Measurements from ENCODE around the gene GRIK5.

The GRIK5 gene

DNA sequence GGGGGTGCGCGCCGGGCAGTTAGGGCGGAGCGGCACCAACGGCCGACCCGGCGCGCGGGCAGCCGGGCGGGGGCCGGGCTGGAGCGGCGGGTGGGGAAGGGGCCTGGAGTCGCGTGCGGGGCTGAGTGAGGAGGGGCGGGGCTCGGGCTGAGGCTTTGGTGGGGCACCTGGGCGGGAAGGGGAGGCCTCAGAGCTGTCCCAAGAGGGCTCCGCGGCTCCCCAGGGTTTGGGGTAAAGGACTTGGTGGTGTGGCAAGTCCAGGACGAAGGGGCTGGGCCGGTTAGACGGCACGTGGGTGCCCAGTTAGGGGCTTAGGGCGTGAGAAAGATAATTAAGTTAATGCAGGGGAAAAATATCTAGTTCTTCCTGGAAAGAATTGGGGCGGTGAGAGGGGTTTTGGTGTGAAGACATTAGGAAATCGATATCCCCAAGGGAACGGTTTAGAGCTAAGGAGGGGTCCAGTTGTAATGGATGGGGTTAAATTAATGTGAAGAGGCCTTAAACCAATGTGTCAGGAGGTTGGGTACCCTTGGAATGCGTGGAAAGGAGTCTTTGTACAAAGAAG lies 6.5 kb upstream of the GRIK5 start:
- DNase-seq (ENCODE audit: low read depth in 3 of 3) = peak in 2 of 3 experiments; percentile 20 to 42

DNA sequence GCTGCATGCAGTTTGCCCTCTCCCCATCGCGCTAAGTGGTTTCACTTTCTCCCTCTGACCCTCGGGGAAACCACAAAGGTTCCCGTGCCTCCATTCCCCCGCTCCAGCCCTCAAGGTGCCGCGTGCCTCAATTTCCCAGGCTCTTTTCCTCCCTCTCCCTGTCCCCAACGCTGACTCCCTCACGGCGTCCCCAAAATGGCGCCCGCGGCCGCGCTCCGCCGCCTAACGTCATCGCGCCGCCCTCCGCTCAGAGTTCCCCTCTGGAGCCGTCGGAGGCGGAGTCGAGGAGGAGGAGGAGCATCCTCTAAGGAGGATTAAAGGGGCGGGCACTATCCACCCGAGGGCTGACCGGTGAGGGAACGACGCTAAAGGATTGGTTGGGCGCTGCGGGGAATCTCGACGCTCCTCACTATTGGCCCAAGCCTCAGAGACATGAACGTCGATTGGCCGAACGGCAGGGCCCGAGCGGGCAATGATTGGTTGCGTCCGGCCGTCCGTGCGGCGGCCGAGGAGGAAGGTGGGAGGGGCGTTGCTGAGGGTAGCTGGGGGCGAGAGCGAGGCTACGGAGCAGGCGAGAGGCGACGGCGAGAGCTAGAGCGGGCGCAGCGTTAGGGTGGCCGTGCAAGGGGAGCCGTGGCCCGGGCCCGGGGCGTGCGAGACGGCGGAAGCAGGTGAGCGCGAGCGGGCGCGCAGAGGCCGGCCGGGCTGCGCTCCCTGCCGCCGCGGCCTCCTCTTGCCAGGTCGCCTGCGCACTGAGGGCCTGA lies 5.8 kb upstream of the GRIK5 start, which contains the start of gene ZNF574:
ZNF574 (plus strand) TSS at position 551 of the 764 bp plus-strand sequence. CDS start 2,441 bp downstream, outside the sequence.
- peak; percentile 95 to 98 (median 96) for DNase-seq (ENCODE audit: low read depth in 3 of 3)

DNA sequence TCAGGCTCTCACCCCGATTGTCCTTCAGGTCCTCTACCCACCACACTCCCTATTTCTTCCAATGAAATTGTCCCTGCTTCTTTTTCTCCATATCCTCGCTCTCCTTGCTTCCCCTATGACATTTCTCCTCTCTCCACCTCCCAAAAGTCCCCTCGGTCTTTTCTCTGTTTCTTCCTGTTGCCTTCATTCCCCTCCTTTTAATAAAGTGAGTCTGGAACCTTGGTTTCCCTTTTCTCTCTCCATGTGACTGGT lies 5.3 kb upstream of the GRIK5 start:
- no peak for DNase-seq (ENCODE audit: low read depth in 3 of 3)

DNA sequence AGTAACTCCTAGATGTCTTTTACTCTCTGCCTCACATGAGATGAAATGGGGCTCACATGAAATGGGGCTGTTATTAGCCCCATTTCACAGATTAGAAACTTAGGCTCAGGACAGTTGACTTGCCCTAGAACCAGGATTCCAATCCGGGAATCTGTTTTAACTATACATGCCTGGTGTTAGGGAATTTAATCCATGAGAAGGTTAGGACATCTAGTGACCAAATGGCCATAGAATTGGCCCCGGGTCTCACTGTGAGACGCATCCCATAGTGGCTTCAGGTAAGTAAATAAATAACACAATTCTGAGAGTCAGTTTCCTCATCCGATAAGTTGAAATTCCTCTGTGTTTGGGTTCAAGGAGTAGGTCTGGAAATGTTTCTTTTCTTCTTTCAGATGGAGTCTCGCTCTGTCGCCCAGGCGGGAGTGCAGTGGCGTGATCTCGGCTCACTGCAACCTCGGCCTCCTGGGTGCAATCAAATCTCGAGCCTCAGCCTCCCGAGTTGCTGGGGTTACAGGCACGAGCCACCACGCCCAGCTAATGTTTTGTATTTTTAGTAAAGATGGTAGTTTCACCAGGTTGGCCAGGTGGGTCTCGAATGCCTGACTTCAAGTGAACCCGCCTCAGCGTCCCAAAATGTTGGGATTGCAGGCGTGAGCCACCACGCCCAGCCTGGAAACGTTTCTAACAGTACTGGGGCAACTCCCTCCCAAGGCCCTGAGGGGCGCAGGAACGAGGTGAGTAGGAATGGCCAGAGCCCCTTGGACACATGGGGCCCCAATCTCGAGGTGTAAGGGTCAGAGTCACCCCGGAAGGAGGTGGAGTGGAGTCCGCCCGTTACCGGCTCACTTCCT lies 4.7 kb upstream of the GRIK5 start:
- DNase-seq (ENCODE audit: low read depth in 3 of 3) = no peak

DNA sequence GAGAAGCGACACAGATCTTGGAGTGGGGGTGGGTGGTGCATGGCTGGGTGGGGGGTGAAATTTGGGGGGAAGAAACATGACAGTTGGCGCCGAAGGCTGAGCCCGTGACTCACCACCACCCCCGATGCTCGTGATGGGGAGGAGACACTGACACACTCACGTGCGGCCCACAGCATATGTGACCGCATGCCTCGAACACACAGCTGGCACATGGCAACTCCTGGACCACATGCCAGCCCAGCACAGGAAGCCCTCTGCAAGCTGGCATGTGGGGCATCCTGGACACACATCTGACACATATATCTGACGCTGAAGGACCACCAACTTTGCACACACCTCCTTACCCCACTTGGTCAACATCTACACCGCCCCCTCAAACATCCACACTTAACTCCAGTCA lies 1.2 kb upstream of the GRIK5 start:
- DNase-seq (ENCODE audit: low read depth in 3 of 3) = no peak

DNA sequence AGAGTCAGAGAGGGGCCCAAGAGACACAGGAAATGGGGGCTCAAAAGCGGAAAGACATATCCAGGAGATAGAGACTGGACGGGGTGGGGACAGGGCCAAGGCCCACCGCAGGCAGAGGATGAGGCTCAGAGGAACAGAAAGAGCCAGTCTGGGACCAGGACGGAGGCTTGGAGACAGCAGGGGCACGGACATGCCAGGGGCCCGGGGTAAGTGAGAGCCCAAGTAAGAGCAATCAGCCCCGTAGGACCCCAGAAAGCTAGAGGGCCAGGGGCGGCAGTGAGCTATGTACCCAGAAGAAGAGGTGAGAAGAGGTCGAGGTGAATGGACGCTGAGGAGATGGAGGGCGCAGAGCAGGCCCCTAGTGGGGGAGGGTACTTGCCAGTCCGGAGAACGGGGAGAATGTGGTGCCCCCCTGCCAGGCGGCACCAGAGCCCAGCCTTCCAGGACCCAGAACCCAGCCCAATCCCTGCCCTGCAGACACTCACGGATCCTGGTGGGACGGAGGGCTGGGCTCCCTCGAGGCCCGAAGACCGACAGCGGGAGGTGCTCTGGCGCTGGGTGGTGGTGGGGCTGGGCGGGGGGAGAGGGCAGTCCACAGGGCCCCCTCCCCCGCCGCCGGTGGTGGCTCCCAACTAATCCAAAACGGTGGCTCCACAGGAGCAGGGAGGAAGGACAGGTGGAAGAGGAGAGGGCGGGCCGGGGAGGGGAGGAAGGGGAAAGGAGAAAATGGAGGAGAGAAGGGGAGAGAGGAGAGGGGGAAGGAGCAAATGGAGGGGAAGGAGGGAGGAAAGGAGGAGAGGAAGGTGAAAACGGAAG lies 1.0 kb downstream of the GRIK5 start:
- DNase-seq (ENCODE audit: low read depth in 3 of 3) = no peak

DNA sequence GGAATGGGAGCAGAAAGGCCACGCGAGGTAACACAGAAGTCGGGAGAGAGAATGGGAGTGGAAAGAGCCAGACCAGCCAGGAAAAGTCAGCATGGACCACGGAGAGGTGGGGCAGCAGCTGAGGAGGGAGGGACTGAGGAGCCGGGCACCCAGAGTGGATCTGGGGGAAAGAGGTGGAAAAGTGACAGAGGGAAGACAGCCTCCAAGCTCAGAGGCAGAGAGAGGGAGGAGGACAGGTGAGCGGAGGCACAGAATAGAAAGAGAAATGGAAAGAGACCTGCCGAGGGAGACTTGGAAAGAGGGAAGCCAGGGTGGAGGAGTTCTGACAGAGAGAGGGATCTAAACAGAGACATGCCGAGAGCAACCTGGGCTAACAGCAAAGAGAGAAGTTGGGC lies 1.6 kb downstream of the GRIK5 start:
- no peak for DNase-seq (ENCODE audit: low read depth in 3 of 3)

DNA sequence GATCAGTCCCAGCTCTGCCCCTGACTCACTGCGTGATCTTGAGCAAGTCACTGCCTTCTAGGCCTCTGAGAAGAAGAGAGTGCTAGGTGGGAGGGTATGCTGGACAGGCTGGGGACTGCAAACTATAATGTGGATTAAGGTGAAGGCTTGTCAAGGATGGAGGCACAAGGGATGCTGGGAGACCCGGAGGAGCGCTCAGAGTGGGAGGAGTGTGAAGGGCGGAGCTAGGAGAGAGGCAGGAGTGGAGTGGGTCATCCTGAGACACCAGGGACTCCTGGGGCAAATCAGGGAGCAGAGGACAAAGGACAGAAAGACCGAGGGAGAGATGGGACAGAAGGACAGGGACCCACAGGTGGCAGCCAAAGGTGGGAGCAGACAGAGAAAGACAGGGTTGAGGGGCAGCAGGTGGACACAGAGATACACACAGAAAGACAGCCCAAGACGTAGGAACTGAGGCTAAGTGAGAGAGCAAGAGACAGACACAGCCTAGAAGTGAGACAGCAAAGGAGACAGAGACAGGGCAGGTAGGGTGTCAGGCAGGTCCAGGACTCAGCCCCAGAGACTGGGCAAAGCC lies 2.6 kb downstream of the GRIK5 start:
- no peak for DNase-seq (ENCODE audit: low read depth in 3 of 3)

DNA sequence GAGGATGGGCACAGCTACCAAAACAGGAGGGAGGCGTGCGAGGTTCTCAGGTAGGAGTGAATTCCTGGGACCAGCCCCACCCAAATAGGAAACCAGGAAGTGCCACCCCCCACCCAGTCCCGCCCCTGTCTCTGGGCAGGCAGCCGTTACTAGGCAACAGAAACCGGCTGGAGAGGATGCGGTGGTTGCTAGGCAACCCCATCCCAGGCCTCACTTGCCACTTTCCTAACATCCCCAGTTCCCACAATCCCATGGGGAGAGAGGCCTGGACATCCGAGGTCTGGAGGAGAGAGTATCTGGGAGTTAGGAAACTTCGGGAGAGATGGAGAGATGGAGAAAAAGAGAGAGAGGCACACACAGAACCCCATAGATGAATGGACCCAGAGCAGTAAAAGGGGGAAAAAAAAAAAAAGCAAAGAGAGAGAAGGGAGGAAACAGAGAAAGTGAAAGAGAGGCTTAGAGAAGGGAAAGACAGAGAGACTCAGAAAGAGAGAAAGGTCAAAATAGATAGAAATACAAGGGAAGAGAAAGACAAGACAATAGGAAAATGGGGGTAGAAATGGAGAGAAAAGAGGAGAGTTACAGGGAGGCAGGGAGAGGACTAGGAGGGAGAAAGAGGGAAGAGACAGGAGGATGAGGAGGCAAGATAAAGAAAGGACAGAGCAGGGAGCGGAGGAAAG lies 3.8 kb downstream of the GRIK5 start:
- no peak for DNase-seq (ENCODE audit: low read depth in 3 of 3)

DNA sequence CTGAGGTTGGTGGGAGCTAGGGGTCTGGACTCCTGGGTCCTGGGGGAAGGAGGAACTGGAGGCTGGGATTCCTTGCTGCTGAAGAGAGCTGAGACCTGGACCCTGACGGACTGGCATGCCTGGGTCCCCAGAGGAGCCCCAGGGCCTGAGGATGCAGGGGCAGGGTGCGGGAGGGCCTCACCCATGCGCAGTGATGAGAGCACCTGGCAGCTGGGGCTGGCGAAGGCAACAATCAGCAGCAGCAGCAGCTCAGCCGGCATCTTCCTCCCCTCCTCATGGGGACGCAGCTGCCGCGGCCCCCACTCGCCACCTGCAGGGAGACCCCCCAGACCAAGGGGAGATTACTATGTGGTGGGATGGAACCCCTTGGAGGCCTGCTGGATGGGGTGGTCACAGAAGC lies 4.5 kb downstream of the GRIK5 start:
- no peak for DNase-seq (ENCODE audit: low read depth in 3 of 3)

DNA sequence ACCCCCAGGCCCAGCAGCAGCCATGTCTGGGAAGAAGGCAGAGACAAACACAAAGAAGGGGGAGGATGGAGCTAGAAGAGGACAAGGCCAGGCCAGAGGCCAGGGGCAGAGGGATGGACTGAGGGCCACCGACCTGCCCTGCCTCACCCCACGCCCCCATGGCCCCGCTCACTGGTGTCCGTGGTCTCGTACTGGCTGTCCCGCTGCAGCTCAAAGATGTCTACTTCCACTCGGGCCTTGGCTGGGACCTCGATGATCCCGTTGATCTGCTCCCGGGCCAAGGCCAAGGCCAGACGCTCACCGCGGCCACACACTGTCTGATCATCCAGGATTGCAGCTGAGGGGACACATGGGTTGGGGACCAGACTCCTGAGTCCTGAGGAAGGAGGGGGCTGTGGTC lies 5.0 kb downstream of the GRIK5 start:
- no peak for DNase-seq (ENCODE audit: low read depth in 3 of 3)

DNA sequence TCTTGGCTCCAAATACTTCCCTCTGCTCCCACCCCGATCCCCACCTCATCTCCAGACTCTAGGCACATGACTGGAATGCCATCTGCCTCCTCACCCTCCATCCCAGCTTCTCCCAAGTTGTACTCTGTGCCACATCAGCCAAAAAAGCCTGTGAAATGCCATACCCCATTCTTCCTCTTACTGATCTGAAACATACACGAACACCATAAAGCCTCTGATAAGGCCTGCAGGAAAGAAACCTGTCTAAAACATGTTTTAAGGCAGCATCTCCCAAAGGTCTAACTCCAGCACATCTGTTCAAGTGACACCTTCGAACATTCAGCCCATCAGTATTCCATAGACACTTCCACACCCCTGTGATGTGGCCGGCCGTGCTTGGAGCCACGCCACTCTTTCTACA lies 5.6 kb downstream of the GRIK5 start:
- no peak for DNase-seq (ENCODE audit: low read depth in 3 of 3)

DNA sequence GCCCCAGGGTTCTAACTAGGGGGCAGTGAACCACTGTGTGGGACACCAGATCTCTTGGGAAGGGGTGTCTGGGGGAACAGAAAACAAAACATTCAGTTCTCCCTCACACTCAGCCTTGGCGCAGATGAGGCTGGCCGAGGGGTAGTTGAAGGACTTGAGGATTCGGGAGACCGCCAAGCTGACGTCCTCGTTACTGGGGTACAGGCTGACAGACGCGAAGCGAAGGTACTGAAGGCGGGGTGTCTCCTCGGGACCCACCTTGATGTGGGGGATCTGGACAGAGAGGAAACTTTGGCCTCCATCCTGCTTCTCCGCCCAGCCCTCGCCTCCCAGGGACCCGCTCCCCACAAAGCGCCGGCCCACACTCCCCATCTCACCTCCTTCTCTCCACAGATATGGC lies 7.6 kb downstream of the GRIK5 start:
- no peak for DNase-seq (ENCODE audit: low read depth in 3 of 3)

DNA sequence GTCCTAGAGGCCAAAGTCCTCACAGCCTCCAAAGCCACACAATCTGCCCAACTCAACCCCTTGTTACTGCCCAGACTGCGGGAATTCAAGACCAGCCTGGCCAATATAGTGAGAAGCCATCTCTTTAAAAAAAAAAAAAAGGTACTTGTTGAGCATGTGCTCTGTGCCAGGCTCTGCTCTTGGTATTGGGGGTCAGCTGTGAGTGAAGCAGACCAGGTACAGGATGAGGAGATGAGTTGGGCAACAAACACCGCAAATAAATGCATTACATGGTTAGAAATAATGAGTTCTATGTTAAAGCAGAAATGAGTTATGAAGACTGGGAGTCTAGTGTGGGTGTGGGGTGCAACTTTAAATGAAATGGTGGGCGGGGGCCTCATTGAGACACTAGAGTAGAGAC lies 9.9 kb downstream of the GRIK5 start:
- no peak for DNase-seq (ENCODE audit: low read depth in 3 of 3)

DNA sequence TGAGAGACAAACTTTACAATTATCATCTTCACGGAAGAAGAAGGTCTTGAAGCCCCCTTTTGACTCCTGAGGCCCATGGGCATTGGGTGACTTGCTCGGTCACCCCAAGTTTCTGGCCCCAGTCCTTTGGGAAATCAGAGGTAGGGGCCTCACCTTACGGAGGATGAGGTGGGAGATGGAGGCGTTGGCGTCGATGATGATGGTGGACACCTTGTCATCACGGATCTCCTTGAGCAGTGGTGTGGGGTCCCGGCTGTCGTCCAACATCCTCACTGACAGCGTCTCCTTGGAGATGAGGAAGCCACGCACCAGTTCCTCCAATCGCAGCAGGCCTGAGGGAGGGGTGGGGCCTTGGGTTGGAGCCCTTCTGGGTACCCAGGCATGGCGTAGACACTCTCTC lies 10.8 kb downstream of the GRIK5 start:
- no peak for DNase-seq (ENCODE audit: low read depth in 3 of 3)

DNA sequence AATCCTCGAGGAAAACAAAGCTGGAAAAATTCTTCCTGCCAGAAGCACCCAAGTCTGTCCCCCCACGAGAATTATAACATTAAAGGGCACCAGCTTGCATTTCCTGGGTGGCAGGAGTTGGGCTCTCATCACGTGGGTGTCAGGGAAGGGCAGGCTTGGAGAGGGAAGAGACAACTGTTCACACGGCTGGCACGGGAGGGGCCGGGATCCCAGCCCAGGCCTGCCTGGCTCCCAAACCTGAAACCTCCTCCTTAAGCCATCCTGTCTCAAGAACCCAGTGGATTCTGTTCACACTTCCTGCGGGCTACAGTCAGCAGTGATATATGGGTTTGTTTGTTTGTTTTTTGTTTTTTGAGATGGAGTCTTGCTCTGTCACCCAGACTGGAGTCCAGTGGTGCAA lies 12.2 kb downstream of the GRIK5 start:
- DNase-seq (ENCODE audit: low read depth in 3 of 3) = no peak

DNA sequence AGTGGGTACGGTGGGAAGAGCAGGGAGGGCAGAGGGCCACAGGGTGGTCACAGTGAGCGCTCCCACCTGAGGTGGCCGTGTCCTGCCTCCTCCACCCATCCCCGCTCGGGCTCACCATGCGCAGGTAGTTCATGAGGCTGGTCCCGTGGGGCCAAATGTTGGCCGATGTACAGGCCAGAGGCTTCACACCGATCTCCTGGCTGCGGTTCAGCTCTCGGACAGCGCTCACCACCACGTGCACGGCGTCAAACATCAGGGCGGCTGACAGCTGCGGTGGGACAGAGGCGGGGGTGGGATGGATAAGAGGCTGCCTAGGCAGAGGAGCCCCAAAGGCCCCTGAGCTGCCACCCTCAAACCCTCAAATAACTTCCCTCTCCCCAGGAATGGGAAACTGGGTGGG lies 15.8 kb downstream of the GRIK5 start:
- no peak for DNase-seq (ENCODE audit: low read depth in 3 of 3)

DNA sequence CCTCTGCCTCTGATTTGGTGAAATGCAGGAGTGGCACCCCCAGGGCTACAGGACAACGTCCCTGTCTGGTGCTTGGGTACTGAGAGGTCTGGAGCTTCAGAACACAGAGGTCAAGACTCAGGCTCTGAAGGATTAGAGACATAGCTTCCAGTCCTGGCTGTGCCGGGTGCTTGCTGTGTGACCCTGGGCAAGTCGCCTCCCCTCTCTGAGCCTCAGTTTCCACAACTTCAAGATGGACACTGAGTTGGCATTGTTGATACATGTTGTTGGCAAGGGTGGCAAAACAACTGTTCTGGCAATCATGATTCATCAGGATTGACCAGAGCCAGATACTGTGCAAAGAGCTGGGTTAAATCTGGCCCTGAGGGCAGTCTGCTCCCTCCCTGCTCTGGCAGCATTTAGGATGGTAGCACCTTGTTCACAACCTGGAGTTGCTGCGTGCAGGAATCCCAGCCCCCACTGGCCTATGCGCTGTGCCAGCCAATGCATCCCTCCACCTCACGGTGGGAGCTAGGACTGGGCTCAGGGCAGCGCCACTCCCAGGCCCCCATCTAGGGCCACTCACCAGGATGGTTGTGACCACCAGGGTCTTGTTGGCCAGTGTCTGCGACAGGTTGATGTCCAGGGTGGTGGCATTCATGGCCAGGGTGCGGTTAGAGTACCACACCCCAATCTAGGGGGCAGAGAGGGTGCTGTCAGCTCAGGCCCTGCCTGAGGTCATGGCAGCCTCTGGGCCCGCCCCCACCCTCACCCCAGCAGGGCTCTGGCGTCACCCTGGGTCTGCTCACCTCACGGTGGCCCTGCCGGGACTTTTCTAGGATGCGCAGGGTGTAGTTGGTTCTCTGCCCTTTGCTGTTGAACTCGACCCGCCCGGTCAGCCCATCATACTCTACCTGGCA lies 16.7 kb downstream of the GRIK5 start:
- no peak for DNase-seq (ENCODE audit: low read depth in 3 of 3)

DNA sequence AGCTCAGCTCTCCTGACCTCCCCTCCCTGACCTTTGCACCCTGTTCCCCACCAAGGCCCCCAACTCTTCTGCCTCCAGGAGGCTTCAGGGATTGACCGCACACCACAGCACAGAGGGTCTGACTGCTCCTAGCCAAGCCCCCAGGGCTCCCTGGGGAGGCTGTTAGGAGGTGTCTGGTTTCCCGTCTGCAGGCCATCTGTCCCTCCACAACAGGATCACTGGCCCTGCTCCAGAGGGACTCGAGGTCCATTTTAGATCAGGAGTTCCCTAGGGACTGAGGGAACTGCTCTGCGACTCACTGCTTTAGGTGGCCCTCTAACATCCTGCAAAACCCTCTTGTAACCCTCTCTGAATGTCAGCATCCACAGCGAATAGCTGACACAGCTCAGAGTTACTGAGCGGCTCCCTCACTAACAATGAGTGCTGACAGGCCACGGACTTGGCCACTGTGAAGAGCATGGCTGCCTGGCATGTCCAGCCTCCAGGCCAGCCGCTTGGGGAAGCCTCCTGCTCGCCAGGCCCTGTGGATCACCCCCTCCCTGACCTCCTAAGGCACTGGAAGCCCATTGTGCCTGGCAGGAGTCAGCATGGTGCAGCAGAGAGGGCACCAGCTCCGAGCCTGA lies 17.7 kb downstream of the GRIK5 start:
- DNase-seq (ENCODE audit: low read depth in 3 of 3) = no peak
